SK-N-MC (cell line): ENCODE measurements around the gene C5orf63.

ENCODE experiments used
- EZH2 ChIP-seq: fragments of 200-600 bp; sonication (generic); IDR thresholded peaks from one replicate; pipeline ENCODE4 v1.6.1; 2017; ENCODE audit warnings: antibody characterized with exemption
- FOXP2 ChIP-seq: optimal IDR thresholded peaks from 2 replicates; pipeline ENCODE3; 2011; ENCODE audit warnings: mild to moderate bottlenecking, moderate library complexity; ENCODE audit not compliant: insufficient read depth; ENCODE audit errors: extremely low read length, control extremely low read depth
- POLR2AphosphoS5 ChIP-seq: IDR thresholded peaks from 2 replicates; pipeline ENCODE4 v1.6.1; 2012; ENCODE audit warnings: mild to moderate bottlenecking, low read depth, low read length, borderline replicate concordance

- TF ChIP-seq POLR2AphosphoS5 (no peak), EZH2 (no peak), FOXP2 (no peak)
Observed at GRCh38 chr5:127003798-127004495, 69.4 kb downstream of the C5orf63 start.
